Measurements from ENCODE around the gene FECH.

The FECH gene

GRCh38 chr18:57579934-57580333 lies 6.6 kb downstream of the FECH start:
- DNase-seq = no peak

- no peak for DNase-seq
Measured at GRCh38 chr18:57576316-57576715, 10.2 kb downstream of the FECH start.

GRCh38 chr18:57575542-57575941 lies 11.0 kb downstream of the FECH start:
- no peak for DNase-seq

- DNase-seq = no peak
Measured at GRCh38 chr18:57574866-57575265, 11.6 kb downstream of the FECH start.

GRCh38 chr18:57570162-57570561 lies 16.3 kb downstream of the FECH start:
- no peak for DNase-seq

GRCh38 chr18:57569133-57569532 lies 17.4 kb downstream of the FECH start:
- no peak for DNase-seq

GRCh38 chr18:57561728-57562423 lies 24.6 kb downstream of the FECH start:
- no peak for DNase-seq

GRCh38 chr18:57561261-57561660 lies 25.2 kb downstream of the FECH start:
- DNase-seq = no peak

- no peak for DNase-seq
Measured at GRCh38 chr18:57559314-57559713, 27.2 kb downstream of the FECH start.

GRCh38 chr18:57555134-57555533 lies 31.4 kb downstream of the FECH start:
- no peak for DNase-seq

- DNase-seq = no peak
Measured at GRCh38 chr18:57550510-57550909, 36.0 kb downstream of the FECH start.

- no peak for DNase-seq
Measured at GRCh38 chr18:57547260-57547659, 39.2 kb downstream of the FECH start.

GRCh38 chr18:57544936-57545660 lies 41.4 kb downstream of the FECH start:
- DNase-seq = no peak

GRCh38 chr18:57543560-57543959 lies 42.9 kb downstream of the FECH start:
- no peak for DNase-seq

- DNase-seq = no peak
Measured at GRCh38 chr18:57542812-57543427, 43.6 kb downstream of the FECH start.

- no peak for DNase-seq
Measured at GRCh38 chr18:57542126-57542525, 44.4 kb downstream of the FECH start.

GRCh38 chr18:57539702-57540101 lies 46.8 kb downstream of the FECH start:
- no peak for DNase-seq

- DNase-seq = no peak
Measured at GRCh38 chr18:57538614-57539013, 47.9 kb downstream of the FECH start.

GRCh38 chr18:57534511-57534909 lies 52.0 kb downstream of the FECH start:
- no peak for DNase-seq

- DNase-seq = no peak
Measured at GRCh38 chr18:57533868-57534510, 52.5 kb downstream of the FECH start.

- no peak for DNase-seq
Measured at GRCh38 chr18:57533006-57533867, 53.3 kb downstream of the FECH start.

GRCh38 chr18:57529151-57529550 lies 57.4 kb downstream of the FECH start:
- DNase-seq = no peak
